Stimulated activated CD4-positive, alpha-beta T cell treated with anti-CD3 and anti-CD28 coated beads, TNF-alpha, amount 100 ng/mL, for 24 hours (primary cell): ENCODE results near the gene POLR1A.

Experiments
- DNase-seq, 3 experiments: peaks; one replicate each; pipeline ENCODE4 v3.0.0-alpha.2; 2020; ENCODE audit warnings: low read depth in 3 of 3

POLR1A gene

GRCh38 chr2:86023366-86023712, 82.3 kb downstream of the POLR1A start:
- no peak for DNase-seq

GRCh38 chr2:86022661-86023365, 82.9 kb downstream of the POLR1A start:
- no peak for DNase-seq

- no peak for DNase-seq
These were observed 84.0 kb downstream of the POLR1A start for GRCh38 chr2:86021396-86022378.

- no peak for DNase-seq
These were observed 84.7 kb downstream of the POLR1A start for GRCh38 chr2:86020984-86021383.

GRCh38 chr2:86019121-86019520, 86.6 kb downstream of the POLR1A start:
- DNase-seq, result no peak

- DNase-seq, result no peak
These were observed 87.5 kb downstream of the POLR1A start for GRCh38 chr2:86017901-86018896.

- no peak for DNase-seq
These were observed 89.1 kb downstream of the POLR1A start for GRCh38 chr2:86016581-86016980.

GRCh38 chr2:86015699-86016098, 90.0 kb downstream of the POLR1A start:
- DNase-seq, result no peak

- no peak for DNase-seq
These were observed 90.7 kb downstream of the POLR1A start for GRCh38 chr2:86015006-86015405.

GRCh38 chr2:86014493-86014892, 91.2 kb downstream of the POLR1A start:
- DNase-seq, result no peak

- no peak for DNase-seq
These were observed 93.5 kb downstream of the POLR1A start for GRCh38 chr2:86012007-86012712.

- no peak for DNase-seq
These were observed 94.2 kb downstream of the POLR1A start for GRCh38 chr2:86011449-86011941.

GRCh38 chr2:86010083-86010482, 95.6 kb downstream of the POLR1A start:
- DNase-seq, result no peak

GRCh38 chr2:86006524-86006923, 99.2 kb downstream of the POLR1A start:
- no peak for DNase-seq

GRCh38 chr2:86003967-86004366, 101.7 kb downstream of the POLR1A start:
- DNase-seq, result no peak

- DNase-seq, result no peak
These were observed 102.6 kb downstream of the POLR1A start for GRCh38 chr2:86003104-86003503.

- DNase-seq, result no peak
These were observed 103.3 kb downstream of the POLR1A start for GRCh38 chr2:86002375-86002774.

GRCh38 chr2:86001326-86001725, 104.4 kb downstream of the POLR1A start:
- DNase-seq, result no peak

GRCh38 chr2:86000938-86001312, 104.8 kb downstream of the POLR1A start:
- no peak for DNase-seq

- DNase-seq, result no peak
These were observed 105.4 kb downstream of the POLR1A start for GRCh38 chr2:86000131-86000937.
